ENCODE measurements around the gene DPP9. TPM values are rescaled to one million over a fixed set of nuclear protein-coding genes. Genes with fewer than 3 reads are reported as not detected.

DPP9 gene
- total RNA-seq, 3 donors from 2014 or later: 112 to 126 (median 120) TPM

DNA sequence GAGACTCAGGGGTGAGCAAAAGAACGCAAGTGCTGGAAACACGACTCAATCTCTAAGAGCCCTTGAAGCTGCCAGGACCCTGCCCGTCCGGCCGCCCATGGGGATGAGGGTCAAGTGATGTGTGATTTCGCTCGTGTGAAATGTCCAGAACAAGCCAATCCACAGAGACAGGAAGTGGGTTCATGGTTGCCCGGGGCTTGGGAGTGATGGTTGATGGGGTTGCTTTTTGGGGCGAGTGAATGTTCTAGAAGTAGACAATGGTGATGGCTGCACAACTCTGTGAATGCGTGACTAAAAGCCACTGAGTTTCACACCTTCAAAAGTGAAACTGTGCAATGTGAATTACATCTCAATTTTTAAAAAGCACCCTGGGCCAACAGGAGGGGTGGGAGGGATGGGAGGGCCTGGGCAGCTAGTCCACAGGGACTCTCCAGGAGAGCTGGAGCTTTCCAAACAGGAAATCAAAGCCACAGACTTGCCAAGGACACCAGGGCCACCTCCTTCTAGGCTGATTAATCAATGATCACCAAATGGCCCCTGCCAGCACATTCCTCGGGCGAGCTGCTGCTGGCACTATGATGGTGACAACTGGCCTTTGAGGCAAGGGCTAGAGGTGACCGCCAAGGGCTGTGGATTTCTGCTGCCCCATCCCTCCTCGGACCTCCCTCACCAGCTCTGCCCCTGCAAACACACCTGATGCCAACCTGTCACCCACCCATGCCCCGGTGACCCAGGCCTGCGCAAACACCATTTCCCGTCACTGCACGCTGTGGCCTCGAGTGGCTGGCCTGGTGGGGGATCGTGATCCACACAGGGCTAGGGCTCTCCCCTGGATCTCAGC, 14.0 kb downstream of the DPP9 start:
- ATAC-seq: peak in 1 of 2 donors; percentile 43
- Mint-ChIP-seq H3K27me3 (ENCODE audit: low read depth) (no peaks in the 10 kb centered on the region), H3K36me3 (ENCODE audit: insufficient read depth) (peaks cover 18% of the 10 kb centered on the region), H3K4me3 (no peak overlapping the region), H3K4me1 (ENCODE audit: low read depth) (peaks cover 8% of the 10 kb centered on the region), H3K9me3 (no peaks in the 10 kb centered on the region)
- DNase-seq: no peak

- Mint-ChIP-seq H3K36me3 (ENCODE audit: insufficient read depth) (peaks cover 14% of the 10 kb centered on the region), H3K4me3 (no peak overlapping the region), H3K9me3 (no peaks in the 10 kb centered on the region), H3K27me3 (ENCODE audit: low read depth) (no peaks in the 10 kb centered on the region), H3K4me1 (ENCODE audit: low read depth) (peaks cover 8% of the 10 kb centered on the region)
- ATAC-seq: no peak
- DNase-seq: no peak
Observed at GRCh38 chr19:4707956-4708650, 15.5 kb downstream of the DPP9 start.

DNA sequence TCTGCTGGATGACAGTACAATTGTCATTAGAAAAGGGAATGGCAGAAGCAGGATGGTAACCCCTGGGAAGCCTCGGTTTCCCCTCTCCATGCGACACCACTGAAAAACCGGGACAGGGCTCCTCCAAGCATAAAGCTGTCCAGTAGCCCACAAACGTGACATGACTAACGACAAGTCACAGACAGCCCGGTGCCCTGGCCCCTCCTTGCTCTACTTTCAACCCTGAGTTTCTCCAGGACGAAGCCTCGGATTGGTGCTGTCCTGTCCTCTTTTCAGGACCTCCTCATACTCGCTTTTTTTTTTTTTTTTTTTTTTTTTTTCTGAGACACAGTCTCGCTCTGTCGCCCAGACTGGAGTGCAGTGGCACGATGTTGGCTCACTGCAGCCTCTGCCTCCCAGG, 16.3 kb downstream of the DPP9 start:
- ATAC-seq: no peak
- H3K4me3 Mint-ChIP-seq: no peak overlapping the region
- H3K27me3 Mint-ChIP-seq (ENCODE audit: low read depth): no peaks in the 10 kb centered on the region
- H3K9me3 Mint-ChIP-seq: no peaks in the 10 kb centered on the region
- DNase-seq: no peak
- H3K4me1 Mint-ChIP-seq (ENCODE audit: low read depth): peaks cover 8% of the 10 kb centered on the region
- H3K36me3 Mint-ChIP-seq (ENCODE audit: insufficient read depth): peaks cover 19% of the 10 kb centered on the region

GRCh38 chr19:4705413-4706131, 18.1 kb downstream of the DPP9 start:
- peaks cover 8% of the 10 kb centered on the region for H3K4me1 Mint-ChIP-seq (ENCODE audit: low read depth)
- no peak for ATAC-seq
- no peak for DNase-seq

GRCh38 chr19:4704317-4704673, 19.3 kb downstream of the DPP9 start:
- H3K27me3 Mint-ChIP-seq (ENCODE audit: low read depth): no peaks in the 10 kb centered on the region
- peaks cover 6% of the 10 kb centered on the region for H3K4me1 Mint-ChIP-seq (ENCODE audit: low read depth)
- peaks cover 13% of the 10 kb centered on the region for H3K36me3 Mint-ChIP-seq (ENCODE audit: insufficient read depth)
- ATAC-seq (no peak), DNase-seq (no peak)
- H3K4me3 Mint-ChIP-seq: no peak overlapping the region
- H3K9me3 Mint-ChIP-seq: no peaks in the 10 kb centered on the region

More at GRCh38 chr19:4705413-4706131, 18.1 kb downstream of the DPP9 start:
- Mint-ChIP-seq H3K9me3 (no peaks in the 10 kb centered on the region), H3K27me3 (ENCODE audit: low read depth) (no peaks in the 10 kb centered on the region), H3K4me3 (no peak overlapping the region), H3K36me3 (ENCODE audit: insufficient read depth) (peaks cover 15% of the 10 kb centered on the region)

DNA sequence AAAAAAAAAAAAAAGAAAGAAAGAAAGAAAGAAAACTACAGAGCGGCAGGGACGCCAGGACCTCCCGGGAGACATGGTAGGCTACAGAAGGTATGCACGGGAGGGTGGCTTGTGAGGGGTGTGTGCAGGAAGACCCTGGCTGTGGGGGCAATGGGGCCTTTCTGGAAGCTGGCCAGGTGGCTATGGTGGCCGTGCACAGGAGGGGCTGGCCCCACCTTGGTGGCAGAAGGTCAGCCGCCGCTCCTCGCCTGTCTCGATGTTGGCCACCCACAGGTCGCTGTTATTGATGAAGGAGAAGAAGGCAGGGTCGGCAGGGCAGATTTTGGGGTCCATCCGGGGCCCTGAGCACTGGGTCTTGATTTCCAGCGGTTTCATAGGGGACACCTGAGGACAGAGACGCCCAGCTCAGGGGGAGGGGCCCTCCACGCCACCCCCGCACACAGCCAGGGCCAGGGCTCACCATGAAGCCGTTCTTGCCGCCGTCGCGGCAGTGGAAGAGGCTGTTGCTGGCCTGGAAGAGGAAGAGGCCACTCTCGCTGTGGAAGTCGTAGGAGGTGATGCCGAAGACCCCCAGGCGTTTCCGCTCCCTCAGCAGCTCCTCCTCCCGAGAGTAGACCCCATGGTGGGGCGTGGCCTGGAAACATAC, 19.8 kb downstream of the DPP9 start:
- ATAC-seq: no peak
- no peaks in the 10 kb centered on the region for H3K9me3 Mint-ChIP-seq
- DNase-seq: no peak
- no peaks in the 10 kb centered on the region for H3K27me3 Mint-ChIP-seq (ENCODE audit: low read depth)
- peaks cover 2% of the 10 kb centered on the region for H3K4me1 Mint-ChIP-seq (ENCODE audit: low read depth)
- H3K4me3 Mint-ChIP-seq: no peak overlapping the region
- peaks cover 10% of the 10 kb centered on the region for H3K36me3 Mint-ChIP-seq (ENCODE audit: insufficient read depth)

DNA sequence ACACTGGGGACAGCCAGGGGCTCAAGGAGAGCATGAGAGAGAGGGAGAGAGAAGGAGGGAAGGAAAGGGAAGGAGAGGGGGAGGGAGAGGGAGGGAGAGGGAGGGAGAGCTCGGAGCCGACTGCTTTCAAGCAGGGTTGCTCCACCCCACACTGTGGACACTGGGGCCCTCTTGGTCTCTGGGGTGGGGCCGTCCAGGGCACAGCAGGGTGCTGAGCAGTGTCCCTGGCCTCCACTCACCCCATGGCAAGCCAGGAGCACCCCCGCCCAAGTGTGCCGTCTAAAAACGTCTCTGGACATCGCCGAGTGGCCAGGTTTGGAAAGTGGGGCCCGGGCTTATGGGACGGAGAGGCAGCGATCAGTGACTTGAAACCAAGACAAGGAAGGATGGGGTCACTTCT, 20.9 kb downstream of the DPP9 start:
- H3K36me3 Mint-ChIP-seq (ENCODE audit: insufficient read depth): peaks cover 12% of the 10 kb centered on the region
- no peaks in the 10 kb centered on the region for H3K9me3 Mint-ChIP-seq
- no peaks in the 10 kb centered on the region for H3K4me1 Mint-ChIP-seq (ENCODE audit: low read depth)
- no peaks in the 10 kb centered on the region for H3K27me3 Mint-ChIP-seq (ENCODE audit: low read depth)
- ATAC-seq: no peak
- DNase-seq: no peak
- no peak overlapping the region for H3K4me3 Mint-ChIP-seq

- Mint-ChIP-seq H3K27me3 (ENCODE audit: low read depth) (no peaks in the 10 kb centered on the region), H3K36me3 (ENCODE audit: insufficient read depth) (peaks cover 14% of the 10 kb centered on the region), H3K4me3 (no peak overlapping the region), H3K4me1 (ENCODE audit: low read depth) (no peaks in the 10 kb centered on the region), H3K9me3 (no peaks in the 10 kb centered on the region)
- ATAC-seq (no peak), DNase-seq (no peak)
Observed at GRCh38 chr19:4701557-4701956, 22.1 kb downstream of the DPP9 start.

DNA sequence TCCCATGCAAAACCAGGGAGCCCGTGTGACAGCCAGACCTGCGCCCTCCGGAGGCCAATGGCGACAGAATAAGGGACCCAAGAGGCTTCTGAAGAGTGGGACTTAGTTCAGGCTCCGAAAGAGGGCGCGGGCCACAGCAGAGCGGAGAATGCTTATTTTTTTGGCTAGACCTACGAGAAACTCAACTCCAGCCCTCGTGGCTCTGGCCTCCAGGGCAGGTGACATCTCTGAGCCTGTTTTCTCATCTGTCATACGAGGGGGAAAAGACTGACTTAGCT, 23.0 kb downstream of the DPP9 start:
- no peak for ATAC-seq
- H3K27me3 Mint-ChIP-seq (ENCODE audit: low read depth): no peaks in the 10 kb centered on the region
- H3K4me3 Mint-ChIP-seq: no peak overlapping the region
- H3K4me1 Mint-ChIP-seq (ENCODE audit: low read depth): no peaks in the 10 kb centered on the region
- DNase-seq: no peak
- no peaks in the 10 kb centered on the region for H3K9me3 Mint-ChIP-seq
- H3K36me3 Mint-ChIP-seq (ENCODE audit: insufficient read depth): peaks cover 16% of the 10 kb centered on the region

DNA sequence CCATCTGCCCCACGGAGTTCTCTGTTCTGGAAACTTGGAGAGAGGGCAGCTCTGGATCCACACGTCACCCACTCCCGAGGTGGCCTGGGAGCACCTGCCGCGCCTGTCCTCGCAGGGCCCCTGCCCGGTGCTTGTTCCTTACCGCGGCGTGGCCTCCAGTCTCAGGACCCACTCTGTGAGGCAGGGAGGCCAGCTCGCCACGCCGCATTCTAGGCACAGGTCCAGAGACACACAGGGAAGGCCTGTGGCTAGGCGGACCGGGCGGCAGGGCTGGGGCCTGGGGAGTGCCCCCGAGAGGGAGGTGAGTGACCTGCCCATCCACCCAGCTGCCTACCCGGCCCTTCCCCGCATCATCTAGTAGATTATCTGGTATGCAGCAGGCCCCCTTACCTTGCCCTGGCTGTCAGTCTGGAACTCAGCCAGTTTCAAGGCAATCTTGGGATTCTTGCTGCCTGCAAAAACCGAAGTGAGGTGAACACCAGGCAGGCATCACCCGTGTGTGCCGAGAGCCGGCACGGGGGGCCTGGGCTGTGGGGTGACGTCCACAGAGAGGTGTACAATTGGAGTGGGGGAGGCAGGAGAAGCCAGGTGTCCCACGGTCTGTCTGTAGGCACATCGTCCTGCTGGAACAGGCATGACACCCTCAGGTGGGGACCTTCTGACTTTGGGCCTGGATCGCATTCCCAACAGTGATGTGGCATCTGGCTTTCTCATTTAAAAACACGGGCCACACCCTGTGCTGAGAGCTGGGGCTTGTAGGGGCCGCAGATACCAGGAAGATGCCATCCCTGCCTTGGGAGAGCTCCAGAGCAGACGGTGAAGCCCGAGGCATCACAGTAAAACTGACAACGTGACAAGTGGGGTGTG, 23.6 kb downstream of the DPP9 start:
- H3K27me3 Mint-ChIP-seq (ENCODE audit: low read depth): no peaks in the 10 kb centered on the region
- DNase-seq (no peak), ATAC-seq (no peak)
- H3K4me1 Mint-ChIP-seq (ENCODE audit: low read depth): no peaks in the 10 kb centered on the region
- H3K9me3 Mint-ChIP-seq: no peaks in the 10 kb centered on the region
- H3K36me3 Mint-ChIP-seq (ENCODE audit: insufficient read depth): peaks cover 19% of the 10 kb centered on the region
- H3K4me3 Mint-ChIP-seq: no peak overlapping the region

DNA sequence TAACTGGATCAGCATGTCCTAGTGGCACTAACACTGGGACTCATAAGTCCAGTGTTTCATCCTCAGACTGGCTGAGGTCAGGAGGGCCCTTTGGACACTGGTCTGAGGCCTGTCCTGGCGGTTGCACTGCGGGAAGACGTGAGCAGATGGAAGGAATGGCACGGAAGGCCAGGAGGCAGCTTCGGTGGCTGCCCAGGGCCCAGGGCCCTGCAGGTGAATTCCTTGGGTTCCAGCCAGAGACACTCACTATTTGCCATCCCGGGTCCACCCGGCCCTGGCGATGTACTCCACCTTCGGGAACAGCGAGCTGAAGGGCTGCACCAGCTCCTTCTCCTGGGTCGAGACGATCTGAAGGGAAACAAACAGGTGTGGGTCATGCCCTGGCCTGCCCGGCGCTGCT, 26.3 kb downstream of the DPP9 start:
- Mint-ChIP-seq H3K4me1 (ENCODE audit: low read depth) (no peaks in the 10 kb centered on the region), H3K36me3 (ENCODE audit: insufficient read depth) (peaks cover 27% of the 10 kb centered on the region), H3K4me3 (no peak overlapping the region), H3K27me3 (ENCODE audit: low read depth) (no peaks in the 10 kb centered on the region), H3K9me3 (no peaks in the 10 kb centered on the region)
- ATAC-seq: no peak
- DNase-seq: no peak

DNA sequence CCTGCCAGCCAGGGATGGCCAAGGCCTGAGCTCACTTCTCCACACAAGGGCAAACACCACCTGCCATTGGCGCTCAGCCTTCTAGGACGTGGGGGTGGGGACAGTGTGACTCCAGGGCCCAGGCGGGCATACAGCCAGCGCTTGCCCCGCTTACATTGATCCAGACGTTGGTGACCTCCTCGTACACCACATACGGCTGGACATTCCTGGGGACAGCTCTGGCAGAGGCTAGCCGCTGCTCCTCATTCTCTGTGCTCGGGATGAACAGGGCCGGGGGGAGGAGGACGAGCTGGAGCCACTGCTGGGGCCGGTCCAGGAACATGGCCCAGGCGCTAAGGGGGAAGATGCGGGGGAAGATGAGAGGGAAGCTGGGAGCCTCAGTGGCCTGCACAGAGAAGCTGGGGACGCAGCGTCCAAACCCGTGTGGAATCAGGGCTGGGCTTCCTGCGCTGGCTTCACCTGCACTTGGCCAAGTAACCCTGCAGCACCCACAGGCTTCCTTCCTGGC, 28.4 kb downstream of the DPP9 start:
- ATAC-seq (no peak), DNase-seq (no peak)
- Mint-ChIP-seq H3K36me3 (ENCODE audit: insufficient read depth) (peaks cover 32% of the 10 kb centered on the region), H3K4me3 (no peak overlapping the region), H3K27me3 (ENCODE audit: low read depth) (no peaks in the 10 kb centered on the region), H3K9me3 (no peaks in the 10 kb centered on the region), H3K4me1 (ENCODE audit: low read depth) (no peaks in the 10 kb centered on the region)

GRCh38 chr19:4694211-4694987, 29.2 kb downstream of the DPP9 start:
- peaks cover 32% of the 10 kb centered on the region for H3K36me3 Mint-ChIP-seq (ENCODE audit: insufficient read depth)
- ATAC-seq (no peak), DNase-seq (no peak)
- H3K4me3 Mint-ChIP-seq: no peak overlapping the region
- H3K27me3 Mint-ChIP-seq (ENCODE audit: low read depth): no peaks in the 10 kb centered on the region
- no peaks in the 10 kb centered on the region for H3K9me3 Mint-ChIP-seq
- no peaks in the 10 kb centered on the region for H3K4me1 Mint-ChIP-seq (ENCODE audit: low read depth)
